HG02852 (cell line): Measurements from ENCODE around the gene GPR183.

Experiments
- ATAC-seq: cut with Tn5 transposase; IDR thresholded peaks from one replicate; pipeline ENCODE4 v1.9.1; 2021; ENCODE audit warnings: mild to moderate bottlenecking, moderate library complexity; ENCODE audit not compliant: unreplicated experiment

The GPR183 gene

DNA sequence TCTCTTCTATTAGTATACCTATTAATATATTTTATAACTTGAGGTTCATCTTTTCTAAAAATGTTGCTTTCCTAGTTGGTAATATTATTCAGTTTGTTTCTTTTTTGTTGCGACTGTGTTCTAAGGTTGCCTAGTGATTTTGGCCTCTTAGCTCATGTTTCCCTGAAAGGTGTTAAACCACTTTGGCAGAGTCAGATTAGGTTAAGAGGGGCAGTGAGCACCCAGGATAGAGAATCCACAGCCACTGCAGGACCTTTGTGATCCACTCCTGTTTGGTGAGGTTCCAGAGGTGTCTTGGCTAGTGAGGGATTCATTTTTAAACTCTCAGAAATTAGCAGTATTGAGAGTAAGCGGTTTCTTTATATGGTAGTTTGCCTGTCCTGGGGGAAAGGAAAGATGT is 34.1 kb downstream of the GPR183 start:
- no peak for ATAC-seq

DNA sequence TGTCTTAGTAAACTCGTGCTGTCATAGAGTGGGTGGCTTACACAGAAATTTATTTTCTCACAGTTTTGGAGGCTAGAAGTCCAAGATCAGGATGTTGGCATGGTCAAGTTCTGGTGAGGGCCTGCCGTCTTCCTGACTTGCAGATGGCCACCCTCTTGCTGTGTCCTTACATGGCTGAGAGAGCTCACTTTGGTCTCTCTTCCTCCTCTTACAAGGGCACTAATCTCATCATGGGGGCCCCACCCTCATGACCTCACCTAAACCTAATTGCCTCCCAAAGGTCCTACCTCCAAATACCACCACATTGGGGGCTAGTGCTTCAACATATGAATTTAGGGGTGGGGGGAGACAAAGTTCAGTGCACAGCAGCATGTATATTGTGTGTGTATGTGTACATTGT is 34.7 kb downstream of the GPR183 start:
- no peak for ATAC-seq

DNA sequence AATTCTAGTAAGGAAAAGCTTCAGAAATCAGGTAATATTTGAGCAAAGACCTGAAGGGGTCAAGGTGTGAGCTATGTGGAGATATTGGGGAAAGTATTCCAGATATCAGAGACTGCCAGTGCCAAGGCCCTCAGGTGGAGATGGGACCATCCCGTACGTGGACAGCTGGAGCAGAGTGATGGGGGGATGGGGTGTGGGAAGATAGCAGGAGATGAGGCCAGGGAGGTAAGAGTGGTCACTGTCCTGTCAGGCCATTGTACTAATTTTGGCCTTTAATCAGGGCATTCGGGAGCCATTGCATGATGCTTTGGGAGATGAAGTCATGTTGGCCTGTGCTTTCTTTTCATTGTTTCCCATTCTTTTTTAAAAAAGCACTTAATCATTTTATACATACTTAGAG is 36.0 kb downstream of the GPR183 start:
- no peak for ATAC-seq

DNA sequence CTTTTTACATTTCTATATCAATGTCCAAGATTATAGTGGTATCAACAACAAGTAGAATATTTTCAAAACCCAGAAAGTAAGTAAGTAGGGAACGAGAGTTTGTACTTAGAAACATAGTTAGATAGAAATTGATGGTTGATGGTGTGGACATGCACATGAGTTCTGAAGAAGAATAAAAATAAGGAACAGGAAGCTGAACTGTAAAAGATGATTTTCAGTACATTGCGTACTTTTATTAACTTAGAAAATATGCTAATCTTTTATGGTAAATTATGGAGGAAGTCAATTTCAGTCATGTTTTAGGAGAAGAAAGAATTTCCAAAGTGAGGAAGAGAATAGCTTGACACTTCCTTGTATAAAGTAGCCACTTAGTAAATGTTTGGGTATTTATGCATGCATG is 36.7 kb downstream of the GPR183 start:
- ATAC-seq = no peak

GRCh38 chr13:99269627-99270241 is 37.5 kb downstream of the GPR183 start:
- peak; percentile 65 for ATAC-seq

- ATAC-seq = no peak
Measured at GRCh38 chr13:99268822-99269221, 38.4 kb downstream of the GPR183 start.

GRCh38 chr13:99267927-99268326 is 39.3 kb downstream of the GPR183 start:
- ATAC-seq = no peak

DNA sequence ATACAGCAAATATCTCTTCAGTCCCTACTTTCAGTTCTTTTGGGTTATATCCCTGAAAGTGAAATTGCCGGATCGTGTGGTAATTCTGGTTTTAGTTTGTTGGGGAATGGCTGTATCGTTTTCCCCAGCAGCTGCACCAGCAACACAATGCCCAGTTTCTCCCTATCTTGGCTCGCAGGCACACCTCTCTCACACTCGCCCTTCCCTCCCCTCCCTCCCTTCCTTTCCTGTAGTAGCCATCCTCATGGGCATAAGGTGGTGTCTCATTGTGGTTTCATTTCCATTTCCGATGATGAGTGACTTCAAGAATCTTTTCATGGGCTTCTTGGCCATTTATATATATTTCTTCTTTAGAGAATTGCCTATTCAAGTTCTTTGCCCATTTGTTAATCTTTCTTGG is 40.4 kb downstream of the GPR183 start:
- ATAC-seq = no peak

DNA sequence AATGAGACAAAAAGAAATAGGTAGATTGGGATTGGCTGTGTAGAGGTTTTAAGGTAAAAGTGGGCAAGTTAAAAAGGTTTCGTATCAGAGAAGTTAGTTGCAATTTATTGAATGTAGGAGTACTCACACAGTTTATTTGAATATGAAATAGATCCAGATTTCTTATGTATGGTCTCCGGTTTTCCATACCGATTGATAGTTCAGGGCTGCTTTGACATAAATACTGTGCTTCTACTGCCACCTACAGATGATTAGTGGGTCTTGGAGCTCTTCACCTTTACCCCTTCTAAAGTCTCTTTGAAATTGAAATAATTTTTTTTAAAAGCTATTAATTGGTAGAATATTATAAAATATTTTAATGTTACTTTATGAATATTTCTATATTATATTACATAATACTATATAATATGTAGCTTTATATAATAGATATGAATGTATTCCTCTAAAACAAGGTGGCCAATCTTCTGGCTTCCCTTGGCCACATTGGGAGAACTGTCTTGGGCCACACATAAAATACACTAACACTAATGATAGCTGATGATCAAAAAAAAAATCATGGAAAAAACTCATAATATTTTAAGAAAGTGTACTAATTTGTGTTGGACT is 41.3 kb downstream of the GPR183 start:
- ATAC-seq = peak; percentile 59

DNA sequence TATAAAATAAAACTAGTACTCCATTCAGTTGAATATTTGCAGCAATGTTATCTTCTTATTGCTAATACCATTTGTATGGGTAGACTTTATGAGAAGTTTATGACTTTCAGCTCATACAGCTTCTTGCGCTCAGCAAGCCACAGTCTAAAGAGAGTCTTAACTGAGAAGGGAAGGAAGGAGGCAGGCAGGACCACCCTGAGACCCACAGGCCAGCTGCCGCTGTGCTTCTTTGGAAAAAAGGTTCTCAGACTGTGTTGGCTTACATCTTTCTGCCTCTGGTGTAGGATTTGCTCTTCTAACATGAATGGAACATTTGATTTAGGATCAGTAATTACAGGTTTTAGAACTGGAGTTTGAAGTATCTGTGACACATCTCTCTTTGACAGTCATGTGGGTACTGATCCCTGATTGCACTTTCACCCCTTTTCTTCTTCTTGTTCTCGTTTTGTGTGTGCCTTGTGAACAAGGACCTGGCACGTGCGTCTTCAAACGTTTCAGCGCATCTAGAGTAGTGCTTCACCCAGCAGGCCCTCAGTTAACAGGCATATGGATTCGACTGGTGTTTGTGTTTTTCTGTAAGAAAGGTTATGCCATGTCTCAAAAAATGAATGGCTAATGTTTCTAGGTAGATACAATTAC is 41.9 kb downstream of the GPR183 start:
- ATAC-seq = no peak

GRCh38 chr13:99264051-99264450 is 43.1 kb downstream of the GPR183 start:
- ATAC-seq = no peak

DNA sequence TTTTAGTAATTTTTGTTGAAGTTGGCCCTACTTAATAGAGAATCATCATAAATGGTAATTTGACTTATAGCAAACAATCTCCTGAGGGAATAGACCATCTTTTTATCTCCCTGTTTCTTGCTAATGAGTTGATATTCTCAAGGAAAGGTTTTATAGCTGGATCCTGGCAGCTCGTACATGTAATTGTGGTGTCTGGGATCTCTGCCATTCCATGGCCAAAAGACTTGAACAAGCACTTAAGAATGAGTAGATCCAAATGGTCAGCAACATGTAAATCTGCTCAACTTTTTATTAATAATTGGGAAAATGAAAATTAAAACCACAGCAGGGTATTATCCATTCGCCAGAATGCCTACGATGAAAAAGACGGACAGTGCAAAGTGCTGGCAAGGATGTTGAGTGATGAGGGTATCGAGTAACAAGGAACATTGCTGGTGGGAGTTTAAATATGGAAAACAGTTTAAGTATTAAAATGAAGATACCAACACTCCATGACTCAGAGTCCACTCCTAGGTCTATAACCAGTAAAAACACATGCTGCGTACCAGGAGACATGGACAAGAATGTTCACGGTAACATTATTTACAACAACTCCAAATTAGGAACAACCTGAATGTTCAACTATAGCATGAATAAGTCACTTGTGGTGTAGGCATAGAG is 43.9 kb downstream of the GPR183 start:
- ATAC-seq = no peak

DNA sequence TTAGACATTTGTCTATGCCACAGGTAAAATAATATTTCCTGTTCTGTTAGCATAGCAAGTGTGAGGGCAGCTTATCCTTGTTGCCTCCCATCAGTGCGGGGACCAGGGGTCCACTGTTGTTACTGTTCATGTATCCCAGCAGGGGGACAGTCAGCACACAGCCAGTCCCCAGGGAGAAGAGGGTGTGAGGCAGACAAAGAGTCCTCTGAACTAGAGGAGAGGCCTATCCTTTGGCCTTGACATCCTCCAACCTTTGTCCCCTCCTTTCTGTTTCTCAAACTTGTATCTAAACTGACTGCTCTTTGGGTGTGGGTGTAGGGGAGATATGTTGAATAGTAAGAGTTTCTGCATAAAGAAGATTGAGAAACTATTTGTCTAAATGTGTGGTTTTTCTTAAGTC is 46.1 kb downstream of the GPR183 start:
- no peak for ATAC-seq

- ATAC-seq = no peak
Measured at GRCh38 chr13:99260216-99260615, 47.0 kb downstream of the GPR183 start.

DNA sequence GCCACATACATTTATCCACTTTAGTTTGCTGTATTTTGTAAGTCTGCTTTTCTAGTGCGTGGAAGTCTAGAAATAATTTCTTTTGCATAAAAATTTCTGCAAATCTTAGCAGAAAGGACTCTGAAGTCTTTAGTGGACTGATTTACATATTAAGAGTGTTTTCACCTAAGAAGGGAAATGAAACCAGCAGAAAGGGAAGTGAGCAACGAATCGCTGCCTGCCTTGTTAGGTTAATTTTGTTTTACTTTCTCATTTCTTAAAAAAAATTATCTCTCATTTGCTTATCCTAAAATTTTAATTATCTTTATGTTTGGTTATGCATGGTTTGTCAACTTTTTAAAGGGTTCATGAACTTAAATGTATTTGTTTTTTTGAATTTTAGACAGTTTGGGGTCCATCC is 48.3 kb downstream of the GPR183 start:
- ATAC-seq = peak; percentile 64

- peak; percentile 96 for ATAC-seq
Measured at GRCh38 chr13:99258210-99258860, 48.9 kb downstream of the GPR183 start, which contains the start of gene GPR18. Gene GPR18, minus strand, starts transcription at chr13:99258379. Its CDS starts 2,507 bp downstream, at chr13:99255872.

DNA sequence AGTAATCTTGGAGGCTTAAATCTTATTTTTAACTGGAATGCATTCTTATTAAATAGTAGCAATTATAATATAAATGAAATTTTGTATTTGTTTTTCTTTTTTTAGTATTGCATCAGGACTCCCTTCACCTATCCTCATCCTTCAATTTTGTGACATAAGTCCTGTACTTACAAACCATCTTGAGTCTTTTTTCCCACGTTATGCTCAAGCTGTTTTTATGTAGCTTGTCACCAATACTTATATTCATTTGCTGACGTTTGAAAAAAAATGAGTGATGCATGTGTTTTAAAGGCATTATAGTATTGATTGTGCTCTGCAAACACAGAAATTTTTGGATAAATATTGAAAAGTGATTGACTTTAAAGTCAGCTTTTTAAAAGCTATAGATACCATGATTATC is 49.9 kb downstream of the GPR183 start:
- no peak for ATAC-seq

DNA sequence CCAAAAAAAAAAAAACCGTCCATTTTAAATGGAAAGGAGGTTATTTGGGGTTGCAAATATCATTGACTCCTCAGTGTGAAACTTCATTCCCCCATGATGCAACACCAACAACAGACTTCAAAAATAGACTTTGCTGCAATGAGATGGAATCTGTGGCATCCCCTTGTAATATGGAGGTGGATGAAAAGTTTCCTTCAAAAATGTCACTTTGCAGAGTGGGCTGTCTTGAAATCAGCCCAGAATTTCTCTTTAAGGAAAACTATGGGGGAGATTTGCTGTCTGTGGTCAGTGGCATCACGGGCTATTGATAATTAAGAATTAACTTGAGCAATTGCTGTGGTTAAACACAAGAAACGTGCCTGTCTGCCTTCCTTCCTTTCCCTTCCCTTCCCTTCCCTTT is 50.5 kb downstream of the GPR183 start:
- no peak for ATAC-seq

GRCh38 chr13:99256283-99256682 is 50.9 kb downstream of the GPR183 start:
- no peak for ATAC-seq

- no peak for ATAC-seq
Measured at GRCh38 chr13:99255271-99255670, 51.9 kb downstream of the GPR183 start.

- ATAC-seq = no peak
Measured at GRCh38 chr13:99254830-99255229, 52.4 kb downstream of the GPR183 start.
